Measurements from ENCODE around the gene PDE11A.
"Not testable (repeated sequence)": the region's sequence is repeated elsewhere in the genome, so short reads cannot be mapped to it uniquely, and the experiment has no call there.

PDE11A gene

GRCh38 chr2:178074123-178075005, 1.8 kb upstream of the PDE11A start:
- DNase-seq (ENCODE audit: low read depth), result no peak

DNA sequence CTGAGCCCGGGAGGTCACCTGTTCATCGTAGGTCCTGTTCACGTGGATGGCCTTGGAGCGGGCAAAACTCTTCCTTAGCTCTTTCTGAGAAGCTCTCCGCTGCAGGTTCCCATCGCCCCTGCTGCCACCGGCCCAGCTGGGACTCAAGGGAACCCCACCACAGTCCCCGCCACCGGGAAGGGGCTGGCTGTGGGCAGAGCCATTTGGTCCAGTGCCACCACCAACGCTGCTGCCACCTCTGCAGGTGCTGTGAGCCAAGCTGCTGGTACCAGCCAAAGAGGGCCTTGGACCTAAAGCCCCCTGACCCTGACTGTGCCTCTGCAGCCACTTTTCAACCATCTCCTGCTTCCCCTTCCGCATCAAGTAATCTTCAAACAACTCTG, 586 bp downstream of the PDE11A start:
- DNase-seq (ENCODE audit: low read depth), result no peak

DNA sequence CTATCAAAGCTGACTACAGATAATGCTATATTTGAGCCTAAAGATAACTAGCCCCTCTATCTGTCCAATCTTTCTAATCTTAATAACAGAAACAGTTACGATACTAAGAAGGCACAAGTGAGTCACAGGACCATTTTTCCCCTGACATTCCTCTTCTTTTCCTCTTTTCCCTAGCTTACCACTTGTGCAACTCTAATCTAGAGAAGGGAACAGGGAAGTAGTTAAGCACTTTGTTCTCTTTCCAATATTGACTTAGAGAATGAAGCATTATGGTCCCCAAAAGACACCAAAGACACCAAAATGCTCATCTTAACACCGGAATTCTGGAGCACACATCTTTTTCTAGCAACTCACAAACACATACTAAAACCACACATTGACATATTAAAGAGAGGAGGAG, 1.8 kb downstream of the PDE11A start:
- DNase-seq (ENCODE audit: low read depth), result no peak

DNA sequence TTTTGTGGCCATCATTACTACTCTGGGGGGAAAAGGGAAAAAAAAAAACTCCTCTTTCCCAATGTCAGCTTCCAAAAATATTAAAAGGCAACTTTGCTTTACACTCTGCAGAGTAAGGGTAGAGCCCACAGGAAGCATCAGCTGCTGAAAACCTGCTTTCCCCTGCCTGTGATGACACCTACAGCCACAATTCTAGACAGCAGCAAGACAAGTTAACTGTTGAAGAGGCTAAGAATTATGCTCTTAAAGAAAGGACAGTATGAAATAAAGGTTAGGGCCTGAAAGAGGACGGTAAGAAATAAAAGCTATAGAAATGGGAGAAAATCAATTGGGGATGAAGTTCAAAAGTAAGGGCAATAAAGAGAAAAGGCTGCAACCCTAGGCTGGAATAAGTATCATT, 3.0 kb downstream of the PDE11A start:
- no peak for DNase-seq (ENCODE audit: low read depth)

- no peak for DNase-seq (ENCODE audit: low read depth)
Observed at GRCh38 chr2:178068823-178069454, 3.6 kb downstream of the PDE11A start.

DNA sequence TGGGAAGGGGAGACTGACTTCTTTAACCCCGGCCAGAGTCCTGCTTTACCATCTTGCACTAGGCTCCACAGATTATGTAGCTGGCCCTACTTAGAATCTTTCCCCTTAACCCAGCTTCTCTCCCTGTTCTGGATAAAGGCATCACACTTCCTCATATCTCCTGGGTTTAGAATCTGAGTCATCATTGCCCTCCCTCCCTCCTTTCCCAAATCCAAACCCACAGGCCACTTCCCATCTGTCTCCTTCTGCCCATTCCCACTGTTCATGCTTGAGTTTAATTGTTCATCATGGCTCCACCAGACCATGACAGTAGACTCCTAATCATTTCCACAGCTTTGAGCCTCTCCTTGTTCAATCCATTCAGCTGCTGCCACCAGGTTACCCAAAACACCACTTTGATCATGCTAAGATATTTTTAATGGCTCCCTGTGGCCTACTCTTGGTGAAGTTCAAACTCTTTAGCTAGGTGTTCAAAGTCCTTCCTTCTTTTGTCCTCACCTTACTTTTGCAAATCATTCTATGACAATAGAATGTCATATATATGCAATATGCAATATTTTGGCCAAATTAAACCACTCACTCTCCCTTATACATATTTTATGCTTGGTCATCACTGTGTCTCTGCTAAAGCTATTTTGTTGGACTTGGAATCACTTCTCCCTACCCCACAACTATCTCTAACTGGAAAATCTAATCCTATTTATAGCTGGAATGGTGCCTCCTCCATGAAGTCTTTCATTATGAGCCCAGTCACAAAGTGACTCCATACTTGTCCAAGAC, 5.5 kb downstream of the PDE11A start:
- DNase-seq (ENCODE audit: low read depth), result no peak

GRCh38 chr2:178066324-178066723, 6.3 kb downstream of the PDE11A start:
- no peak for DNase-seq (ENCODE audit: low read depth)

- no peak for DNase-seq (ENCODE audit: low read depth)
Observed at GRCh38 chr2:178059681-178060080, 12.9 kb downstream of the PDE11A start.

DNA sequence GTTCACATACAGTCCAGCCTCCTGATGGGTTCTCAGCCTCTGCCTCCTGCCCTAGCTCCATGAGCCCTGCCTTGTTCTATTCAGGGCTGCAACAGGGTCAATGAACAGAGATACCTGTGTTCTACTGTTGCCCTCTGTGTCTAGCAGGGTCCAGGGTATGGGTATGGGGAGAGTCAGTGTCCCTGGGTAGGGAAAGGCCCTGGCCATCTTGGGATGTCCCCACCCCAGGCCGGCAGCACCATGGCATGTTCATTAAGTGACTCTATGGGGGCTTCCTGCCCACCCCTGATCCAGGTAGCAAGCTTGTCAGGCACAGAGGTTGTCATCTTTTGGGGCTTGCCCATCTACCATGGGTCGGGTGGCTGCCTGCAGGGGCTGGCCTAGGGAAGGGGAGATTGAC, 13.5 kb downstream of the PDE11A start:
- no peak for DNase-seq (ENCODE audit: low read depth)

GRCh38 chr2:178057179-178057680, 15.3 kb downstream of the PDE11A start:
- no peak for DNase-seq (ENCODE audit: low read depth)

GRCh38 chr2:178056345-178056744, 16.2 kb downstream of the PDE11A start:
- DNase-seq (ENCODE audit: low read depth), result no peak

- not testable (repeated sequence) for DNase-seq (ENCODE audit: low read depth)
Observed at GRCh38 chr2:178051257-178051656, 21.3 kb downstream of the PDE11A start.

DNA sequence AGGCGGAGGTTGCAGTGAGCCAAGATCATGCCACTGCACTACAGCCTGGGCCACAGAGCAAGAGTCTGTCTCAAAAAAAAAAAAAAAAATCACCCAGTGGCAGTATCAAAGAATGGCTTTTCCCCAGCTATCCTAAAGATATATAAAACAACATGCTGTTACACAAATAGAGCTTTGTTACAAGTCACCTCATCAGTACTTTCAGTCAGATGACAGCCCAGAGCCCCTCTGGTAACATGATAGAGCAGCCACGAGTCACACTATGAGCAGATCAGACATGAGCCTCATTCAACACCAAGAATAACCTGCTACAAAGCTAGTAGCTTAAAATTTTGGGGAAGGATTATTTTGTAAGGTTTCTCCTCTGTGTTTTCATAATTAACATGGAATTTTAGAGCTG, 25.2 kb downstream of the PDE11A start:
- DNase-seq (ENCODE audit: low read depth), result no peak

- no peak for DNase-seq (ENCODE audit: low read depth)
Observed at GRCh38 chr2:178044836-178045235, 27.7 kb downstream of the PDE11A start.

DNA sequence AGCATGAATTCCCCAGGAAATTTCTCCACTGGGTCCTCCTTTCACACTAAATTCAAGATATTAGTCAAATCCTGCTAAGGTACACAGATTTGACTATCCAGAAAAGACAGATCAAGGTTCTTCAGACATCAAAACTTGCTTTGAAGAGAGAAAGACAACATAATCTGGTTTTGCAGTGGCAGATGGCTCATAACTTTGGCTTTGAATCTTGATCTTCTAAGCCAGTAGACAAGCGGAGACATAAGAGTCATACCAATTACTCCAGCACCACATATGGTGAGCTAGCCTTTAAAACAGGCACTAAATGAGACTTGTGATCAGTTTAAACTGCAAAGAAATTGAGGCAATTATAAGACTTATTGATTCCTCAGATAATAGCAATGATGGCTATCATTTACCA, 29.3 kb downstream of the PDE11A start:
- no peak for DNase-seq (ENCODE audit: low read depth)

GRCh38 chr2:178033583-178033982, 39.0 kb downstream of the PDE11A start:
- not testable (repeated sequence) for DNase-seq (ENCODE audit: low read depth)

- no peak for DNase-seq (ENCODE audit: low read depth)
Observed at GRCh38 chr2:178029342-178029741, 43.2 kb downstream of the PDE11A start.

GRCh38 chr2:178025551-178026185, 46.9 kb downstream of the PDE11A start:
- DNase-seq (ENCODE audit: low read depth), result no peak

- DNase-seq (ENCODE audit: low read depth), result no peak
Observed at GRCh38 chr2:178018141-178018540, 54.4 kb downstream of the PDE11A start.

DNA sequence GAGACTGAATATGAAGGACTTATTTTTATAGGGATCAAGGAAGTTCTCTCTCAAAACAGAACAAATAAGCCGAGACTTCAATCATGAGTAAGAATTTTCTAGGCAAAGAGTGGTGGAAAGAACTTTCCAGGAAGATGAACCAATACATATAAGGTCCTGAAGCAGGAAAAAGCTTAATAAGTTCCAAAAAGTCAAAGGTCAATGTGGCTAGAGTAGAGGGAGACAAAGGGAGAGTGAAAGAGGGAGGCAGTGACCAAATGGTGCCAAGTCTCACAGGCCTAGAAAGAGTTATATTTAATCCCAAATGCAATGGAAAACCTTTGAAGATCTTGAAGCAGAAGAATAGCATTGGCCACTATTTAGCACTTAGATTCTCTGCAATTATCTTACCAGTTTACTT, 56.0 kb downstream of the PDE11A start:
- no peak for DNase-seq (ENCODE audit: low read depth)

- no peak for DNase-seq (ENCODE audit: low read depth)
Observed at GRCh38 chr2:178012639-178013038, 59.9 kb downstream of the PDE11A start.

DNA sequence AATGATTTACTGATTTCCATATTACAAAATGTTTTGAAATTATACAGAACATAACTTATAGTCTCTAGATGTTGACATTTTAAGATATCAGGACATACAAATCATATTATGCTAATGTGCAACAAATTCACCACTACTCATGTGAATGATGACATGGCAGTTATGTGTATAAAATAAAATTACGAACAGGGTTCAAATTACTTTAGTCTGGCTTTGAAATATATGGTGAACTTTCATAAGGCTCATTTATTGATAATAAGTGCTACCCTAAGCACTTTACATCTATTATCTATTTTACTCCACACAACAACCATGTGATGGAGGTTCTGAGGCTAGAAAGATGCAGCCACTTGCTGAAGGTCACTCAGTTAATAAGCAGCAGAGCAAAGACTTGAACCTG, 62.8 kb downstream of the PDE11A start:
- DNase-seq (ENCODE audit: low read depth), result no peak

All from activated T-cell treated with anti-CD3 and anti-CD28 coated beads for 1 hour (primary cell).